ENCODE measurements around the gene ELF4.

DNA sequence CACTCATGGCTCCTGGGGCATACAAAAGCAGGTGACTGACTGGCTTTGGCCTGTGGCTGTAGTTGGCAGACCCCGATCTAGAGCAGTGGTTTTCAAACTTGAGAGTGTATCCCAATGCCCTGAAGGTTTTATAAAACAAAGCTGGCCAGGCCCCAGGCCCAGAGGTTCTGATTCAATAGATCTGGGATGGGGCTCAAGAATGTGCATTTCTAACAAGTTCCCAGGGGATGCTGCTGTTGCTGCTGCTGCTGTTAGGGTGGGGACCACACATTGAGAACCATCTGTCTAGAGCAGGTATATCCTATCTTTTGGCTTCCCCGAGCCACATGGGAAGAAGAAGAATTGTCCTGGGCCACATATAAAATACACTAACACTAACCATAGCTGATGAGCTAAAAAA is 48.0 kb upstream of the ELF4 start:
- TF ChIP-seq, protein P1, sequence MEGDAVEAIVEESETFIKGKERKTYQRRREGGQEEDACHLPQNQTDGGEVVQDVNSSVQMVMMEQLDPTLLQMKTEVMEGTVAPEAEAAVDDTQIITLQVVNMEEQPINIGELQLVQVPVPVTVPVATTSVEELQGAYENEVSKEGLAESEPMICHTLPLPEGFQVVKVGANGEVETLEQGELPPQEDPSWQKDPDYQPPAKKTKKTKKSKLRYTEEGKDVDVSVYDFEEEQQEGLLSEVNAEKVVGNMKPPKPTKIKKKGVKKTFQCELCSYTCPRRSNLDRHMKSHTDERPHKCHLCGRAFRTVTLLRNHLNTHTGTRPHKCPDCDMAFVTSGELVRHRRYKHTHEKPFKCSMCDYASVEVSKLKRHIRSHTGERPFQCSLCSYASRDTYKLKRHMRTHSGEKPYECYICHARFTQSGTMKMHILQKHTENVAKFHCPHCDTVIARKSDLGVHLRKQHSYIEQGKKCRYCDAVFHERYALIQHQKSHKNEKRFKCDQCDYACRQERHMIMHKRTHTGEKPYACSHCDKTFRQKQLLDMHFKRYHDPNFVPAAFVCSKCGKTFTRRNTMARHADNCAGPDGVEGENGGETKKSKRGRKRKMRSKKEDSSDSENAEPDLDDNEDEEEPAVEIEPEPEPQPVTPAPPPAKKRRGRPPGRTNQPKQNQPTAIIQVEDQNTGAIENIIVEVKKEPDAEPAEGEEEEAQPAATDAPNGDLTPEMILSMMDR (IDR thresholded peaks at IDR 0.05; ENCODE audit: low read depth, low read length): no peak
- TF ChIP-seq POLR2A (IDR thresholded peaks at IDR 0.05; ENCODE audit: extremely low read depth, insufficient read length): no peak

Data from NB4 (cell line).